GM12801 (cell line): ENCODE results near the gene DLX1.

Source experiments
- CTCF ChIP-seq: IDR thresholded peaks from one replicate; pipeline ENCODE4 v1.5.1; 2011; ENCODE audit warnings: control low read depth; ENCODE audit not compliant: insufficient read length; ENCODE audit errors: extremely low read depth

DLX1 gene

GRCh38 chr2:172099472-172100079 lies 14.3 kb downstream of the DLX1 start:
- no peak for TF ChIP-seq CTCF

DNA sequence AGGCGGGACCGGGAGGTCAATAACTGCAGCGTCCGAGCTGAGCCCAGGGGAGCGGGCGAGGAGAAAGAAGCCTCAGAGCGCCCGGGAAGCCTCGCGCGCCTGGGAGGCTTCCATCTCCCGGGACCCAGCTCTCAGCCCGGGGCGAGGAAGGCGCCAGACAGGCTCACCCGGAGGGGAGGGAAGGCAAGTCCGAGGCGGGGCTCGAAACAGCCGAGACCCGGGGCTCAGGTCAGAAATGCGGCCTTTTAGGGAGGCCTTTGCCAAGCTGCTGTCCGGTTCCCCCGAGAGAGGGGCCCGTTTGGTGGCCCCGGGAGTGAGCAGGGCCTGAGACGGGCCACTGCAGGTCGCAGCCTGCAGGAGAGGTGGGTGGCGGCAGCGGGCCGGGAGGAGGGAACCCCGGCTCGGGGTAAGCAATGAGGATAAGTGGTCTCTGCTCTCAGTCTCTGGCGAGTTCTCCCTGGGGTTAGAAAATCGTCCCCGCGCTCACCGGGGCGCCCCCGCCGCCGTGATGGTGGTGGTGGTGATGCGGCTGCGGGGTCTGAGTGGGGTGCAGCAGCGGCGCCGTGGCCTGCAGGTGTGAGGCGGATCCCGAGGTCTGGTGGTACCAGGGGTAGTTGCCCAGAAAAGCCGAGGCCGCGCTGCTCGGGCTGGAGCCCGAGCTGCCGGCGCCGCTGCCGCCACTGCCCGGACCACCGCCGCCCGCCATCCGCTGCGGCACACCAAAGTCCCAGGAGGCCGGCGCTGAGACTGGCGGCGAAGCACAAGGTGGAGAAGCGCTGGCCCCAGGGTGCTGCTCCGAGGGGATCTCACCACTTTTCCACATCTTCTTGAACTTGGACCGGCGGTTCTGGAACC lies 15.0 kb downstream of the DLX1 start:
- no peak for TF ChIP-seq CTCF

DNA sequence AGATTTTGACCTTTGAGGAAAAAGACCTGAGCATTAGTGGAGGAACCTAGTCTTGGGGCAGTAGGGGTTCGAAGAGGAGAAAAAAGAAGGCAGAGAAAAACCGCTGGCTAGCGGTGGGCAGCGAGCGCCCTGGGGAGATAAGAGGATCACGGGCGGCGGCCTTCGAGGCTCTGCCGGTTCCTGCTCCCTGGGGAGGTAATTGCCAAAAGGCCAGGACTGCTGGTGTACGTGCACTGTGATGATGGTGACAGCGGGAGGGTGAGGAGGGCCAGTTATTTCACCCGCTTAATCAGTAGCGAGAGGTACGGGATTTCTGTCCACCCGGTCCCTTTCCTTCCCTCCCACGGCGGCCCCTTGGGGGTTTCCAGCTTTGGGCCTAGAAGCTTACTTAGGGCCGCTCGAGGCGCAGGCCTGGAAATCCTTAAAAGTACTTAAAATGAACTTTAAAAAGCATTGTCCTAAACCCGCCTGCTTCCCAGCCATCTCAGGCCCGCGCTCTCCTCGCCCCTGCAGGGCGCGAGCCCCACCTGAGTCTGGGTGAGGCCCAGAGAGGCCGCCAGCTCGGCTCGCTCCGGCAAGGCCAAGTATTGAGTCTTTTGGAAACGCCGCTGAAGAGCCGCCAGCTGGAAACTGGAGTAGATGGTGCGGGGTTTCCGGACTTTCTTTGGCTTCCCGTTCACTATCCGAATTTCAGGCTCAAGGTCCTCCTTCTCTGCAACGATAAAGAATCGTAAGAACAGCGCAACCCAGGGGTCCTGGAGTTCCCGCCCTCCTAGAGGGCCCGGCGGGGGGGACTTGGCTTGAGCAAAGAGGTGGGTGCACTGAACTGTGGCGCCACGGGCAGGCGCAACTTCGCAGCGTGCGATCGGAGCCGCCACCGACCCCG lies 15.9 kb downstream of the DLX1 start:
- no peak for TF ChIP-seq CTCF

- TF ChIP-seq CTCF: no peak
Observed at GRCh38 chr2:172101821-172102390, 16.6 kb downstream of the DLX1 start.

GRCh38 chr2:172102391-172103359 lies 17.4 kb downstream of the DLX1 start, which contains the start of gene DLX2:
Gene DLX2, minus strand, starts transcription at chr2:172102900. Its CDS starts 362 bp downstream, at chr2:172102538.
- TF ChIP-seq CTCF: no peak

- no peak for TF ChIP-seq CTCF
Observed at GRCh38 chr2:172103471-172104272, 18.4 kb downstream of the DLX1 start.
